Lung (tissue), 12 donors: Measurements from ENCODE around the gene OXT. TPM values are rescaled to one million over a fixed set of nuclear protein-coding genes. Genes with fewer than 3 reads are reported as not detected.
"Not testable (repeated sequence)": the region's sequence is repeated elsewhere in the genome, so short reads cannot be mapped to it uniquely, and the experiment has no call there.

Experiments
- ATAC-seq: fragments of 200-7000 bp; cut with Tn5 transposase; one replicate; pipeline ENCODE4 v1.9.1; 2020; ENCODE audit warnings: moderate number of reproducible peaks; ENCODE audit not compliant: insufficient read depth, low FRiP score
- DNase-seq, 3 donors: peaks; one replicate each; pipeline ENCODE4 v3.0.0-alpha.2; 2013 to 2017
- H3K27ac ChIP-seq, 2 donors: one replicate each; pipeline ENCODE4 v1.5.1; 2013; ENCODE audit warnings: mild to moderate bottlenecking in 2 of 2, moderate library complexity in 2 of 2, control low read depth in 1 of 2, inconsistent platforms in 1 of 2, low read depth in 1 of 2, low read length in 1 of 2
- H3K27me3 ChIP-seq, 3 donors: one replicate each; pipeline ENCODE4 v1.5.1; 2013; ENCODE audit warnings: low read length in 2 of 3; ENCODE audit not compliant: control insufficient read depth in 3 of 3, insufficient read depth in 3 of 3
- H3K36me3 ChIP-seq, 4 donors: one replicate each; pipeline ENCODE4 v1.5.1; 2013; ENCODE audit warnings: low read length in 4 of 4, mild to moderate bottlenecking in 1 of 4, moderate library complexity in 1 of 4; ENCODE audit not compliant: control insufficient read depth in 4 of 4, insufficient read depth in 4 of 4
- H3K4me1 ChIP-seq, 5 donors: one replicate each; pipeline ENCODE4 v1.5.1; 2013; ENCODE audit warnings: low read length in 5 of 5, mild to moderate bottlenecking in 2 of 5, moderate library complexity in 1 of 5; ENCODE audit not compliant: control insufficient read depth in 5 of 5, insufficient read depth in 5 of 5
- H3K4me3 ChIP-seq: one replicate; pipeline ENCODE4 v1.5.1; 2013; ENCODE audit warnings: mild to moderate bottlenecking, control low read depth, moderate library complexity
- H3K9ac ChIP-seq, 2 donors: one replicate each; pipeline ENCODE4 v1.5.1; 2013; ENCODE audit warnings: low read length in 2 of 2, control low read depth in 1 of 2; ENCODE audit not compliant: insufficient read depth in 1 of 2
- H3K9me3 ChIP-seq, 4 donors: one replicate each; pipeline ENCODE4 v1.5.1; 2013; ENCODE audit warnings: low read length in 3 of 4, mild to moderate bottlenecking in 1 of 4, moderate library complexity in 1 of 4; ENCODE audit not compliant: control insufficient read depth in 4 of 4, insufficient read depth in 3 of 4
- WGBS, 2 donors: extraction: QIAGEN DNeasy Blood & Tissue Kit; methylation state at CpG; one replicate each; pipeline ENCODE4 v1.1.7; 2013; 5-methylcytosine and 5-hydroxymethylcytosine counted together
- polyA plus RNA-seq, 2 donors: library from polyadenylated mRNA; stranded (reverse); fragments of 200-250 nt; gene quantifications; one replicate each; pipeline ENCODE4 v1.2.1, GENCODE V29; 2013
- total RNA-seq, 2 donors: library from RNA; depleted of rRNA in 1 of 2; stranded (reverse); fragments of >200 nt in 1 of 2; gene quantifications; one replicate each; pipeline ENCODE4 v1.2.1, GENCODE V29; 2014 to 2021
- TF ChIP-seq, protein P1 (sequence below): IDR thresholded peaks from 2 replicates; pipeline ENCODE4 v1.5.1; 2012; ENCODE audit warnings: mild to moderate bottlenecking; ENCODE audit errors: control extremely low read depth, extremely low read depth
- donor health status: control.
- donor health status: control.
- donor health status: Bipolar disorder and iron deficiency.
- donor health status: healthy.
- donor health status: DM: yes; HTN: yes; CAD: no.

OXT gene
- total and polyA plus RNA-seq, 4 donors: not detected

DNA sequence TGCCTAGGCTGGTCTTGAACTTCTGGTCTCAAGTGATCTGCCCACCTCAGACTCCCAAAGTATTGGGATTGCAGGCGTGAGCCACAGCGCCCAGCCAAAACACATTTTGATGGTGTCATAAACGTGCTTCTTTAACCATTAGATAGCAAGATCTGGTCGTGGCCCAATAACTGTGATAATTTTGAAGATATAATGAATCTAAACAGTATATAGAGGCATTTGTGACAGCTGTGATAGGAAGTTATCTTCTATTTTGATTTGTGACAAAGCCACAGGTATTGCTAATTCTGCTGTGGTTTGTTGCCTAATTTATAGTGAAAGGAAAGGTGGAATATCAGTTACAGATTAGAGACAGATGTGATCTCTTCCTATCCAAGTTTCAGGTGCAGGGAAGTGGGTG, 695 bp upstream of the OXT start:
- no peak for ATAC-seq
- Histone ChIP-seq H3K4me1 (peaks cover 0 to 13% (median 0%) of the 10 kb centered on the region in 5 donors), H3K4me3 (no peak overlapping the region), H3K9ac (no peak overlapping the region), H3K27me3 (peaks cover 0 to 22% (median 15%) of the 10 kb centered on the region in 3 donors), H3K9me3 (peaks cover 0 to 1% (median 0%) of the 10 kb centered on the region in 4 donors), H3K36me3 (no peaks in the 10 kb centered on the region), H3K27ac (no peak overlapping the region)
- TF ChIP-seq, protein P1, sequence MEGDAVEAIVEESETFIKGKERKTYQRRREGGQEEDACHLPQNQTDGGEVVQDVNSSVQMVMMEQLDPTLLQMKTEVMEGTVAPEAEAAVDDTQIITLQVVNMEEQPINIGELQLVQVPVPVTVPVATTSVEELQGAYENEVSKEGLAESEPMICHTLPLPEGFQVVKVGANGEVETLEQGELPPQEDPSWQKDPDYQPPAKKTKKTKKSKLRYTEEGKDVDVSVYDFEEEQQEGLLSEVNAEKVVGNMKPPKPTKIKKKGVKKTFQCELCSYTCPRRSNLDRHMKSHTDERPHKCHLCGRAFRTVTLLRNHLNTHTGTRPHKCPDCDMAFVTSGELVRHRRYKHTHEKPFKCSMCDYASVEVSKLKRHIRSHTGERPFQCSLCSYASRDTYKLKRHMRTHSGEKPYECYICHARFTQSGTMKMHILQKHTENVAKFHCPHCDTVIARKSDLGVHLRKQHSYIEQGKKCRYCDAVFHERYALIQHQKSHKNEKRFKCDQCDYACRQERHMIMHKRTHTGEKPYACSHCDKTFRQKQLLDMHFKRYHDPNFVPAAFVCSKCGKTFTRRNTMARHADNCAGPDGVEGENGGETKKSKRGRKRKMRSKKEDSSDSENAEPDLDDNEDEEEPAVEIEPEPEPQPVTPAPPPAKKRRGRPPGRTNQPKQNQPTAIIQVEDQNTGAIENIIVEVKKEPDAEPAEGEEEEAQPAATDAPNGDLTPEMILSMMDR: no peak
- no peak for DNase-seq
- 73 to 87% methylated on average over 4 of the region's 4 CpGs for WGBS, 2 donors

DNA sequence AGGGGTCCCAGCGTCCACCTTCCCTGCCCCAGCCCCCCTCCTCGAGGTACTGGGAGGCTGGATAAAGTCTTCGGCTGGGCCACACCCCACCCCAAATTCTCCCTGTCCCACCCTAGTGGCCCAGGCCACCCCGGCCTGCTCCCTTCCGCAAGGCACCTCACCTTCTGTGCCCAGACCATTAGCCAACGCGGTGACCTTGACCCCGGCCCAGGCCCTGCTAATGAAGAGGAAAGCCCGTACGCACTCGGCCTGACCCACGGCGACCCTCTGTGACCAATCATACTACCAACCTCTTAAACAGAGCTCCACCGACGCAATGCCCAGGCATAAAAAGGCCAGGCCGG, 182 bp upstream of the OXT start:
- DNase-seq (no peak), ATAC-seq (no peak)
- no peaks in the 10 kb centered on the region for H3K36me3 ChIP-seq
- no peak overlapping the region for H3K9ac ChIP-seq
- H3K27ac ChIP-seq: no peak overlapping the region
- no peak overlapping the region for H3K4me3 ChIP-seq
- peaks cover 0 to 22% (median 15%) of the 10 kb centered on the region in 3 donors for H3K27me3 ChIP-seq
- peaks cover 0 to 1% (median 0%) of the 10 kb centered on the region in 4 donors for H3K9me3 ChIP-seq
- WGBS, 2 donors: 55 to 72% methylated on average over 14 to 16 of the region's 16 CpGs
- TF ChIP-seq, protein P1: no peak
- H3K4me1 ChIP-seq: peaks cover 0 to 13% (median 0%) of the 10 kb centered on the region in 5 donors

DNA sequence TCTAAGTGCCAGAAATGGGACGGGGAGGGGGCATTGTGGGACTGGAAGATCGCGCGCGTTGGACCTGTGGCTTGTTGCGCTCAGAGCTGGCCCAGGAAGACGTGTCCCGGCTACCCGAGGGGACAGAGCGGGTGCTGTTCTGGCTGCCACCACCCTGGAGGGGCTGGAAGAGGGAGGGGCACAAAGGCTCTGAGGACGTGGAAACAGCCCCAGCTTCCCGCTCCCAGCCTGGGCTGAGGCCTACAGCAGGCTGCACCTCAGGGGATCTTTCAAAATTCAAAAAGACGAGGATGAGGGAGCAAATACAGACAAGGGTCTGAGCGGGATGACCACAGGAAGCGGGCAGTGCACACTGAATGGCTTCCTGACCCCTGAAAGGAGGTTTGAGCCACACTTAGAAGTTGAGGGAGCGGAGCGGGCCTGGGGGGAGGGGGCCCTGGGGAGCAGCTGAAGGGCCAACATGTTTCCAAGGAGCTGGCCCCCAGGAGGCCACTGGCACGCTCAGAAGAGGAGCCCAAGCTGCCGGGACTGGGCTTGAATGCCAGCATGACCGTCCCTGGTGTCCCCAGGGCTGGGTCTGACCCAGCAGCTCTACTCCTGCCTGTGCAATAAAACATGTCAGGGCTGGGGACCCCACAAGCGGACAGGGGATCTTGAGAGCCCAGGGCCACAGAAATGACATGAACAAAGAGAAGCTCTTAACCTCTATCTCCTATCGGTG, 1.3 kb downstream of the OXT start:
- H3K27me3 ChIP-seq: peaks cover 0 to 22% (median 15%) of the 10 kb centered on the region in 3 donors

DNA sequence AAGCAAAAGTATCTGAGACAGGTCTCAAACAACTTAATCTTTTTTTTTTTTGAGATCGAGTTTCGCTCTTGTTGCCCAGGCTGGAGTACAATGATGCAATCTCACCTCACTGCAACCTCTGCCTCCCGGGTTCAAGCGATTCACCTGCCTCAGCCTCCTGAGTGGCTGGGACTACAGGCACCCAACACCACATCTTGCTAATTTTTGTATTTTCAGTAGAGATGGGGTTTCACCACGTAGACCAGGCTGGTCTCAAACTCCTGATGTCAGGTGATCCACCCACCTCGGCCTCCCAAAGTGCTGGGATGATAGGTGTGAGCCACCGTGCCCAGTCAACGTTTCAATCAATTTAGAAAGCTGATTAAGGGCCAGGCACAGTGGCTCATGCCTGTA, 1.8 kb downstream of the OXT start:
- not testable (repeated sequence) for ATAC-seq, H3K4me3 ChIP-seq, H3K9ac ChIP-seq, DNase-seq, H3K36me3 ChIP-seq, H3K9me3 ChIP-seq, H3K27ac ChIP-seq
- 87 to 91% methylated on average over 8 of the region's 8 CpGs for WGBS, 2 donors
- Histone ChIP-seq H3K4me1 (peaks cover 0 to 15% (median 0%) of the 10 kb centered on the region in 5 donors), H3K27me3 (peaks cover 0 to 24% (median 19%) of the 10 kb centered on the region in 3 donors)

More for the DNA sequence above, 1.3 kb downstream of the OXT start:
- Histone ChIP-seq H3K27ac (no peak overlapping the region), H3K9ac (no peak overlapping the region), H3K4me3 (peak overlapping the region; percentile 30), H3K36me3 (no peaks in the 10 kb centered on the region), H3K9me3 (peaks cover 0 to 1% (median 0%) of the 10 kb centered on the region in 4 donors), H3K4me1 (peaks cover 0 to 15% (median 0%) of the 10 kb centered on the region in 5 donors)
- TF ChIP-seq, protein P1: no peak
- WGBS, 2 donors: 78 to 79% methylated on average over 22 of the region's 22 CpGs
- ATAC-seq (no peak), DNase-seq (no peak)
